GM21360 (cell line): ENCODE results near the gene C6orf62.
A peak's percentile ranks its signal among the peaks of the same experiment; 100 is the strongest.
"Not testable (repeated sequence)": the region's sequence is repeated elsewhere in the genome, so short reads cannot be mapped to it uniquely, and the experiment has no call there.

Experiments used
- ATAC-seq: cut with Tn5 transposase; IDR thresholded peaks from one replicate; pipeline ENCODE4 v1.9.1; 2021; ENCODE audit warnings: mild to moderate bottlenecking, moderate library complexity; ENCODE audit not compliant: unreplicated experiment

The C6orf62 gene

GRCh38 chr6:24668997-24669361 lies 50.0 kb downstream of the C6orf62 start:
- ATAC-seq, result no peak

DNA sequence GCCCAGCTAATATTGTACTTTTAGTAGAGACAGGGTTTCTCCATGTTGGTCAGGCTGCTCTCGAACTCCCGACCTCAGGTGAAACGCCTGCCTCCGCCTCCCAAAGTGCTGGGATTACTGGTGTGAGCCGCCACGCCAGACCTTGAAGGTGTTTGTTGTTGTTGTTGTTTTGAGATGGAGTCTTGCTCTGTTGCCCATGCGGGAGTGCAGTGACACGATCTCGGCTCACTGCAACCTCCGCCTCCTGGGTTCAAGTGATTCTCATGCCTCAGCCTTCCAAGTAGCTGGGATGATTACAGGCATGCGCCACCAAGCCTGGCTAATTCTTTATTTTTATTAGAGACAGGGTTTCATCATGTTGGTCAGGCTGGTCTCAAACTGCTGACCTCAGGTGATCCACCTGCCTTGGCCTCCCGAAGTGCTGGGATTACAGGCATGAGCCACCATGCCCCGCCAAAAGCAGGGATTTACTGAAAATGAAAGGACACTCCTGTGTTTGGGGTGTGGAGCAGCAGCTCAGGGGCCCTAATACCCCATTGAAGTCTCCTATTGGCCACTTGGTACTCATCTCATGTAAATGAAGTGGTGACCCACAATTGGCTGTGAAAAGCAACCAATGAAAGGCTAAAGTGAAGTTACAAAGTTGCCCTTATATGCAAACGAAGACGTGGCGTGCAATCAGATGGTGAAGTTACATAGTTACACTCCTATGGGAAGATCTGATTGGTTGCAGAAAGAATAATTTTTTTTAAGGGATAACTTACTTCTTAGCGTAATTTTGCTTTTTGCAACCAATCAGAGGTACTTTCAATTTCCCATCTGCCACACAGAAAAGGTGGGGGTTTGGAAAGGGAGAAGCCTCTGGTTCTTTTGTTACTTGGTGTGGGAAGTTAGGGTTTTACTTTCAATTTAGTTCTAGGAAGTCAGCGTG lies 50.6 kb downstream of the C6orf62 start:
- ATAC-seq, result not testable (repeated sequence)

DNA sequence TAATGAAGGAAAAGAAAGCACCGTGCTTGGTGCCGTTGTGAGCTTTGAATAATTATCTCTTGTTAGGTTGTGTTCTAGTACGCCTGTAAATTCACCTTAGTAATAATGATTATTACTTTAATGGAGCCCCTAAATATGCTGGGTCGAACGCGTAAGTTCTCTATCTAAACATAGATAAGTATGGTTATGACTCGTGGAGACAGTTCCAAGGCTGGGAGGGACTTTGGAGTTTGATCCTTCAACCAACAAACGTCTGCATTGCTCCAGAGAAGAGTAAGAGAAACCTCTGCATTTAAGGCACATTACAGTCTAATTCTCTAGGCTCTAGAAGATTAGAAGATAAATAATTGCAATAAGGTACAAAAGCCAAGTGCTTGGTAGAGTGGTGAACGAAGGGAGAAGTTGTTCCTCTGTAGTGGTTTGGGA lies 51.6 kb downstream of the C6orf62 start:
- no peak for ATAC-seq

DNA sequence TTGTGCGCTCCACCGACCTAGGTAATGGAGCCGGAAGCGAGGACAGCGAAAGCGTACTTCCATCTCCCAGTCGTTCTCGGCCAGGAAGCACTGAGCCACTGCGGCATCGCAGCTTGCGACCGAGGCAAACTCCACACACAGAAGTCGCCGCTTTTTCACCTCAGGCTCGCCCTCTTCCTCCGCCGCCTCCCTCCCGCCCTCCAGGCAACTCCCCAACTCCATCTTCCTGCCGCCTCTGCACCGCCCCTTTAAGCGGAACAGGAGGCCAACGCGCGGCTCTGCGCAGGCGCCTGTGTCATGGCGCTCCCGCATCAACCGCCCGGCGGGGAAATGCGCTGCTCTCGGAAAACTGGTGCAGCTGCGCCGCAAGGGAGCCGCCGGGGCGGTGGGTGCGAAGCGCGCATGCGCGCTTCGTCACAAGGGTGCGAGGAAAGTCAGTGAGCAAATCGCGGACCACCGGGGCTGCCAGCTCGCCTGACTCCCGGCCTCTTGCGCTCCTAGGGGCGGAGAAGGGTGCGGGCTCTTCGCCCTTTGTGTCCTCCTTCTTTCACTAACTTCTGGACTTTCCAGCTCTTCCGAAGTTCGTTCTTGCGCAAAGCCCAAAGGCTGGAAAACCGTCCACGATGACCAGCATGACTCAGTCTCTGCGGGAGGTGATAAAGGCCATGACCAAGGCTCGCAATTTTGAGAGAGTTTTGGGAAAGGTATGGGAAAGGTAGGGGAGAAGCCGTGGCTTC lies 52.1 kb downstream of the C6orf62 start, which contains the start of the genes ACOT13 and TDP2:
Gene ACOT13, plus strand, starts transcription at position 437 of the 737 bp plus-strand sequence. Its CDS starts 187 bp downstream, at position 624.
Gene TDP2, minus strand, starts transcription at position 259 of the 737 bp plus-strand sequence. Its CDS starts 37 bp downstream, at position 222.
- ATAC-seq, result peak; percentile 97

GRCh38 chr6:24666097-24666640 lies 52.8 kb downstream of the C6orf62 start:
- peak; percentile 40 for ATAC-seq

DNA sequence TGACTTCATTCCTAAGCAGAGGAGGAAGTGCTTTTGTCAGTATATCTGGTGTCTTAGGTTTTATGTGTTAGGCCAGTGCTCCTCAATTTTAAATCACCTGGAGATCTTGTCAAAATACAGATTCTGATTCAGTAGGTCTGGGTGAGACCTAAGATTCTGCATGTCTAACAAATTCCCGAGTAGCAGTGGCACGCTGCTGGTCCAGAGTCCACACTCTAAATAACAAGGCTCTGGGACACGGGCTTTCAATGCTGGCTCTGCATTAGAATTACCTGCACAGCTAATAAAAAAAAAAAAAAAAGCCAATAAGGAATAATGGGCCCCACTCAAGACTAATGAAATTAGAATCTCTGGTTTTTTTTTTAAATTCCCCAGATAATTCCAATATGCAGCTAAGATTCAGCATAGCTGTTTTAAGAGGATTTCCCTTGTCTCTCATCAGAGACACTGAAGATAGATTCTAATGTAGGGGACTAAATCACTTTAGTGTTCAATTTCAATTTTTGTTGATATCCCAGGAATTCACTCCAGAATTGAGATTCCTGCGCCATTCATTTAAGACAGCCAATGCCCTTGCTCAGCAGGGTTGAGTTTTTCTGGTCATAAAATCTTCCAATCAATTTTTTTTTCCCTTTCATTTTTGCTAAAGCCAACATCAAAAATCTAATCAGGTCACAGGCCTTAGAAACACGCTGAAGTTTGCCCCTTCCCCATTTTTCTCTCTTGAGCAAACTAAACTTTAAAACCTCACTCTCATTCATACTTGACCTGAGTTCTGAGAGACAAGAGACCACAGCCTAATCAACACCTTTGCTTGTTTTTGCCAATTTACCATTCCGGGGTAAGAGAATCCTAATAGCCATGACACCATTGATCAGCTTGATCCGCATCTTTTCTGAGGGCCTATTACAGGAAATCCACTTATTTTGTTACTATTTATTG lies 54.6 kb downstream of the C6orf62 start:
- no peak for ATAC-seq

GRCh38 chr6:24663189-24663588 lies 55.8 kb downstream of the C6orf62 start:
- ATAC-seq, result no peak

- no peak for ATAC-seq
Observed at GRCh38 chr6:24662236-24662635, 56.7 kb downstream of the C6orf62 start.

DNA sequence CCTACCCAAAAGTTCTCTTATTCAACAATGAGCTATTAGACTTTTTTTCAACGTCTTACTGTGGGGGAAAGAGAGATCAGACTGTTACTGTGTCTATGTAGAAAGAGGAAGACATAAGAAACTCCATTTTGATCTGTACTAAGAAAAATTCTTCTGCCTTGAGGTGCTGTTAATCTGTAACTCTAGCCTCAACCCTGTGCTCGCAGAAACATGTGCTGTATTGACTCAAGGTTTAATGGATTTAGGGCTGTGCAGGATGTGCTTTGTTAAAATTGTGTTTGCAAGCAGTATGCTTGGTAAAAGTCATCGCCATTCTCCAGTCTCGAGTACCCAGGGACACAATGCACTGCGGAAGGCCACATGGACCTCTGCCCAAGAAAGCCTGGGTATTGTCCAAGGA lies 57.2 kb downstream of the C6orf62 start:
- ATAC-seq, result not testable (repeated sequence)

- no peak for ATAC-seq
Observed at GRCh38 chr6:24660105-24660504, 58.8 kb downstream of the C6orf62 start.

DNA sequence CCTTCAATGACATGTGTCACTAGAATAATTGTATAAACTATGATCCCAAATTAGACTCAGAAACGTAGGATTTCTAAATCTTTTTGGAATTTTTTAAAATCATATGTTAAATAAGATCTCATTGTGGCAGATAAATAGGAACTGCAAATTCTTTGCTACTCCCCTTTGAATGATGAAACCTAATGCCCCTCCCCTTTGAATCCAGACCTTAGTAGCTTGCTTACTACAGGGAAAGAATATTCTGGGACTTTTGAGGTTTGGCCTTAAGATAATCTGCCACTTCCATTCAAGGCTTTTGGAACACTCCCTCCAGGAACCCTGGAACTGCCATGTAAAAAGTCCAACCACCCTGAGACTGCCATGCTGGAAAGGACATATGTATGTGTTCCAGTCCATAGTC lies 59.4 kb downstream of the C6orf62 start:
- no peak for ATAC-seq

- ATAC-seq, result no peak
Observed at GRCh38 chr6:24658573-24659560, 60.1 kb downstream of the C6orf62 start.

DNA sequence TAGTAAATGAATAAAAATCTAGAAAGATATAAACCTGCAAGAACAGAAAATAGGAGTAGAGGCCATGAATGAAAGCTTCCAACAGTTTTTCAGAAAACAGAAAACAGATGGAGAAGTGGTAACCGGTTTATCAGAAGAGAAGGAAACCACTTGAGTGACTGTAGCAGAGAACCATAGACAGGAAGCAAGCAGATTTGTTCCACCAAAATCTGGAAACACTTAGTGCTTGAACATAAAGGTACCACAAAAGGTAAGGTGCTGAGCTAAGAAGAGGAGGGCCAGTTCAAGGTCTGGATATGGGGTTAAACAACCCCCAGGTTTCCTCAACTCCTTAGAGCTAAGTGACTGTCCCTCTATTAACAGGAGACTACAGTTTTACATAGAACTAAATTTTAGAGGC lies 63.7 kb downstream of the C6orf62 start:
- no peak for ATAC-seq
